ENCODE results near the gene GPR107. TPM values are rescaled to one million over a fixed set of nuclear protein-coding genes. Genes with fewer than 3 reads are reported as not detected.

Gene GPR107
- total RNA-seq, 1 donor from 2014 or later, result 22.3 TPM

- no peak overlapping the region for H3K27ac Mint-ChIP-seq
- no peak for DNase-seq (ENCODE audit: low spot score)
- H3K4me3 Mint-ChIP-seq (ENCODE audit: low read depth), result no peak overlapping the region
- H3K4me1 Mint-ChIP-seq (ENCODE audit: low read depth), result peaks cover 2% of the 10 kb centered on the region
- intact Hi-C loops (cut with micrococcal nuclease), result no loop called here
- H3K36me3 Mint-ChIP-seq (ENCODE audit: low read depth), result peaks cover 50% of the 10 kb centered on the region
- no peaks in the 10 kb centered on the region for H3K9me3 Mint-ChIP-seq
- H3K27me3 Mint-ChIP-seq (ENCODE audit: low read depth), result no peaks in the 10 kb centered on the region
Observed at GRCh38 chr9:130078547-130078946, 24.8 kb downstream of the GPR107 start.

GRCh38 chr9:130084337-130084736, 30.6 kb downstream of the GPR107 start:
- Mint-ChIP-seq H3K4me1 (ENCODE audit: low read depth) (no peaks in the 10 kb centered on the region), H3K36me3 (ENCODE audit: low read depth) (peaks cover 48% of the 10 kb centered on the region), H3K9me3 (no peaks in the 10 kb centered on the region), H3K4me3 (ENCODE audit: low read depth) (no peak overlapping the region), H3K27ac (no peak overlapping the region), H3K27me3 (ENCODE audit: low read depth) (no peaks in the 10 kb centered on the region)
- intact Hi-C loops (cut with micrococcal nuclease), result no loop called here
- DNase-seq (ENCODE audit: low spot score), result no peak

- Mint-ChIP-seq H3K4me3 (ENCODE audit: low read depth) (no peak overlapping the region), H3K36me3 (ENCODE audit: low read depth) (peaks cover 49% of the 10 kb centered on the region), H3K9me3 (no peaks in the 10 kb centered on the region), H3K27me3 (ENCODE audit: low read depth) (no peaks in the 10 kb centered on the region), H3K27ac (peak overlapping the region; percentile 24), H3K4me1 (ENCODE audit: low read depth) (no peaks in the 10 kb centered on the region)
- no peak for DNase-seq (ENCODE audit: low spot score)
- intact Hi-C loops (cut with micrococcal nuclease), result no loop called here
Observed at GRCh38 chr9:130088051-130088450, 34.3 kb downstream of the GPR107 start.

GRCh38 chr9:130089141-130089540, 35.4 kb downstream of the GPR107 start:
- intact Hi-C loops (cut with micrococcal nuclease), result no loop called here
- Mint-ChIP-seq H3K4me3 (ENCODE audit: low read depth) (no peak overlapping the region), H3K27me3 (ENCODE audit: low read depth) (no peaks in the 10 kb centered on the region), H3K36me3 (ENCODE audit: low read depth) (peaks cover 54% of the 10 kb centered on the region), H3K9me3 (no peaks in the 10 kb centered on the region), H3K4me1 (ENCODE audit: low read depth) (no peaks in the 10 kb centered on the region), H3K27ac (no peak overlapping the region)
- no peak for DNase-seq (ENCODE audit: low spot score)

- no peak for DNase-seq (ENCODE audit: low spot score)
- Mint-ChIP-seq H3K9me3 (no peaks in the 10 kb centered on the region), H3K4me1 (ENCODE audit: low read depth) (peaks cover 5% of the 10 kb centered on the region), H3K36me3 (ENCODE audit: low read depth) (peaks cover 57% of the 10 kb centered on the region), H3K27me3 (ENCODE audit: low read depth) (no peaks in the 10 kb centered on the region), H3K4me3 (ENCODE audit: low read depth) (no peak overlapping the region), H3K27ac (no peak overlapping the region)
- intact Hi-C loops (cut with micrococcal nuclease), result no loop called here
Observed at GRCh38 chr9:130090915-130091314, 37.2 kb downstream of the GPR107 start.

- no peak overlapping the region for H3K27ac Mint-ChIP-seq
- H3K9me3 Mint-ChIP-seq, result no peaks in the 10 kb centered on the region
Observed at GRCh38 chr9:130092910-130093309, 39.2 kb downstream of the GPR107 start.

GRCh38 chr9:130095872-130096271, 42.2 kb downstream of the GPR107 start:
- peak overlapping the region; percentile 62 for H3K27ac Mint-ChIP-seq
- no peaks in the 10 kb centered on the region for H3K27me3 Mint-ChIP-seq (ENCODE audit: low read depth)
- intact Hi-C loops (cut with micrococcal nuclease), result loop anchor here (5.0 kb wide), 1 partner anchor 209 kb away; no protein-coding TSS in a partner anchor
- H3K9me3 Mint-ChIP-seq, result no peaks in the 10 kb centered on the region
- peaks cover 13% of the 10 kb centered on the region for H3K4me1 Mint-ChIP-seq (ENCODE audit: low read depth)
- peaks cover 70% of the 10 kb centered on the region for H3K36me3 Mint-ChIP-seq (ENCODE audit: low read depth)
- no peak overlapping the region for H3K4me3 Mint-ChIP-seq (ENCODE audit: low read depth)
- DNase-seq (ENCODE audit: low spot score), result no peak

More at GRCh38 chr9:130092910-130093309, 39.2 kb downstream of the GPR107 start:
- H3K4me3 Mint-ChIP-seq (ENCODE audit: low read depth), result no peak overlapping the region
- H3K36me3 Mint-ChIP-seq (ENCODE audit: low read depth), result peaks cover 68% of the 10 kb centered on the region
- peaks cover 11% of the 10 kb centered on the region for H3K4me1 Mint-ChIP-seq (ENCODE audit: low read depth)
- intact Hi-C loops (cut with micrococcal nuclease), result no loop called here
- no peak for DNase-seq (ENCODE audit: low spot score)
- H3K27me3 Mint-ChIP-seq (ENCODE audit: low read depth), result no peaks in the 10 kb centered on the region

GRCh38 chr9:130100681-130101080, 47.0 kb downstream of the GPR107 start:
- no peak overlapping the region for H3K27ac Mint-ChIP-seq
- no peaks in the 10 kb centered on the region for H3K9me3 Mint-ChIP-seq
- H3K36me3 Mint-ChIP-seq (ENCODE audit: low read depth), result peaks cover 72% of the 10 kb centered on the region
- H3K27me3 Mint-ChIP-seq (ENCODE audit: low read depth), result no peaks in the 10 kb centered on the region
- H3K4me1 Mint-ChIP-seq (ENCODE audit: low read depth), result peaks cover 10% of the 10 kb centered on the region
- no peak for DNase-seq (ENCODE audit: low spot score)
- intact Hi-C loops (cut with micrococcal nuclease), result loop anchor here (10.0 kb wide), 1 partner anchor 64 kb away; no protein-coding TSS in a partner anchor
- no peak overlapping the region for H3K4me3 Mint-ChIP-seq (ENCODE audit: low read depth)

- intact Hi-C loops (cut with micrococcal nuclease), result loop anchor here (10.0 kb wide), 1 partner anchor 63 kb away; no protein-coding TSS in a partner anchor
- no peaks in the 10 kb centered on the region for H3K9me3 Mint-ChIP-seq
- no peaks in the 10 kb centered on the region for H3K27me3 Mint-ChIP-seq (ENCODE audit: low read depth)
Observed at GRCh38 chr9:130101915-130102314, 48.2 kb downstream of the GPR107 start.

GRCh38 chr9:130104491-130105193, 50.9 kb downstream of the GPR107 start:
- H3K9me3 Mint-ChIP-seq, result no peaks in the 10 kb centered on the region
- DNase-seq (ENCODE audit: low spot score), result no peak
- no peak overlapping the region for H3K4me3 Mint-ChIP-seq (ENCODE audit: low read depth)
- H3K36me3 Mint-ChIP-seq (ENCODE audit: low read depth), result peaks cover 66% of the 10 kb centered on the region
- intact Hi-C loops (cut with micrococcal nuclease), result loop anchor here (10.0 kb wide), 1 partner anchor 60 kb away; no protein-coding TSS in a partner anchor
- H3K27me3 Mint-ChIP-seq (ENCODE audit: low read depth), result no peaks in the 10 kb centered on the region
- H3K4me1 Mint-ChIP-seq (ENCODE audit: low read depth), result peaks cover 18% of the 10 kb centered on the region
- H3K27ac Mint-ChIP-seq, result no peak overlapping the region

More at GRCh38 chr9:130101915-130102314, 48.2 kb downstream of the GPR107 start:
- H3K4me1 Mint-ChIP-seq (ENCODE audit: low read depth), result peaks cover 6% of the 10 kb centered on the region
- no peak overlapping the region for H3K4me3 Mint-ChIP-seq (ENCODE audit: low read depth)
- H3K36me3 Mint-ChIP-seq (ENCODE audit: low read depth), result peaks cover 71% of the 10 kb centered on the region
- DNase-seq (ENCODE audit: low spot score), result no peak
- H3K27ac Mint-ChIP-seq, result no peak overlapping the region

GRCh38 chr9:130106860-130107233, 53.1 kb downstream of the GPR107 start:
- no peak overlapping the region for H3K4me3 Mint-ChIP-seq (ENCODE audit: low read depth)
- H3K4me1 Mint-ChIP-seq (ENCODE audit: low read depth), result peaks cover 31% of the 10 kb centered on the region
- no peak for DNase-seq (ENCODE audit: low spot score)
- H3K36me3 Mint-ChIP-seq (ENCODE audit: low read depth), result peaks cover 63% of the 10 kb centered on the region
- no peaks in the 10 kb centered on the region for H3K27me3 Mint-ChIP-seq (ENCODE audit: low read depth)
- H3K9me3 Mint-ChIP-seq, result no peaks in the 10 kb centered on the region
- intact Hi-C loops (cut with micrococcal nuclease), result loop anchor here (1.0 to 10.0 kb wide), 4 partner anchors 22 to 236 kb away; no protein-coding TSS in a partner anchor
- H3K27ac Mint-ChIP-seq, result peak overlapping the region; percentile 72

- intact Hi-C loops (cut with micrococcal nuclease), result loop anchor here (1.0 to 10.0 kb wide), 4 partner anchors 22 to 235 kb away; no protein-coding TSS in a partner anchor
- peak; percentile 63 for DNase-seq (ENCODE audit: low spot score)
- peaks cover 32% of the 10 kb centered on the region for H3K4me1 Mint-ChIP-seq (ENCODE audit: low read depth)
- H3K27ac Mint-ChIP-seq, result peak overlapping the region; percentile 72
- no peak overlapping the region for H3K4me3 Mint-ChIP-seq (ENCODE audit: low read depth)
- no peaks in the 10 kb centered on the region for H3K27me3 Mint-ChIP-seq (ENCODE audit: low read depth)
- H3K9me3 Mint-ChIP-seq, result no peaks in the 10 kb centered on the region
- peaks cover 65% of the 10 kb centered on the region for H3K36me3 Mint-ChIP-seq (ENCODE audit: low read depth)
Observed at GRCh38 chr9:130107234-130107861, 53.6 kb downstream of the GPR107 start.

- intact Hi-C loops (cut with micrococcal nuclease), result loop anchor here (1.0 to 10.0 kb wide), 4 partner anchors 21 to 235 kb away; no protein-coding TSS in a partner anchor
- H3K27ac Mint-ChIP-seq, result peak overlapping the region; percentile 72
- H3K27me3 Mint-ChIP-seq (ENCODE audit: low read depth), result no peaks in the 10 kb centered on the region
- peaks cover 35% of the 10 kb centered on the region for H3K4me1 Mint-ChIP-seq (ENCODE audit: low read depth)
- no peaks in the 10 kb centered on the region for H3K9me3 Mint-ChIP-seq
- H3K36me3 Mint-ChIP-seq (ENCODE audit: low read depth), result peaks cover 62% of the 10 kb centered on the region
- no peak for DNase-seq (ENCODE audit: low spot score)
- no peak overlapping the region for H3K4me3 Mint-ChIP-seq (ENCODE audit: low read depth)
Observed at GRCh38 chr9:130107955-130108354, 54.2 kb downstream of the GPR107 start.
